ENCODE measurements around the gene IL17REL.

IL17REL gene

GRCh38 chr22:49967706-49968208, 44.8 kb downstream of the IL17REL start:
- DNase-seq (ENCODE audit: low spot score) = no peak

- no peak for DNase-seq (ENCODE audit: low spot score)
These were observed 45.5 kb downstream of the IL17REL start for GRCh38 chr22:49966774-49967705.

GRCh38 chr22:49966041-49966773, 46.4 kb downstream of the IL17REL start:
- DNase-seq (ENCODE audit: low spot score) = no peak

- DNase-seq (ENCODE audit: low spot score) = no peak
These were observed 47.2 kb downstream of the IL17REL start for GRCh38 chr22:49965091-49966040.

- DNase-seq (ENCODE audit: low spot score) = no peak
These were observed 48.2 kb downstream of the IL17REL start for GRCh38 chr22:49964136-49965090.

GRCh38 chr22:49963647-49964026, 48.9 kb downstream of the IL17REL start:
- DNase-seq (ENCODE audit: low spot score) = no peak

- DNase-seq (ENCODE audit: low spot score) = no peak
These were observed 49.6 kb downstream of the IL17REL start for GRCh38 chr22:49962751-49963646.

GRCh38 chr22:49962012-49962750, 50.4 kb downstream of the IL17REL start:
- DNase-seq (ENCODE audit: low spot score) = peak; percentile 74

GRCh38 chr22:49961601-49962011, 51.0 kb downstream of the IL17REL start:
- DNase-seq (ENCODE audit: low spot score) = no peak

- no peak for DNase-seq (ENCODE audit: low spot score)
These were observed 51.5 kb downstream of the IL17REL start for GRCh38 chr22:49961005-49961600.

GRCh38 chr22:49960159-49961004, 52.2 kb downstream of the IL17REL start, which contains the start of gene PIM3:
Gene PIM3, plus strand, starts transcription at chr22:49960772. Its CDS starts 176 bp downstream, at chr22:49960948.
- DNase-seq (ENCODE audit: low spot score) = peak; percentile 95

GRCh38 chr22:49959782-49960158, 52.8 kb downstream of the IL17REL start:
- DNase-seq (ENCODE audit: low spot score) = no peak

GRCh38 chr22:49958931-49959781, 53.4 kb downstream of the IL17REL start:
- DNase-seq (ENCODE audit: low spot score) = no peak

GRCh38 chr22:49958366-49958921, 54.1 kb downstream of the IL17REL start:
- no peak for DNase-seq (ENCODE audit: low spot score)

- DNase-seq (ENCODE audit: low spot score) = no peak
These were observed 54.7 kb downstream of the IL17REL start for GRCh38 chr22:49957826-49958365.
